Measurements from ENCODE around the gene ASIC4. TPM values are rescaled to one million over a fixed set of nuclear protein-coding genes. Genes with fewer than 3 reads are reported as not detected.
A peak's percentile ranks its signal among the peaks of the same experiment; 100 is the strongest.

Gene ASIC4
- total and polyA plus RNA-seq, 9 of the 15 experiments (the other 6 are each of a cell fraction or from before 2014, with no cell fraction given) = 0.07 to 19.2 (median 4.8) TPM

- Histone ChIP-seq H3K9me1 (ENCODE audit: control insufficient read depth, insufficient read depth, low read length) (no peaks in the 10 kb centered on the region), H3K4me1 (replicated peaks in 1 of 2; ENCODE audit: control insufficient read depth in 2 of 2, insufficient read depth in 2 of 2, low read length in 2 of 2) (peaks cover 5 to 52% of the 10 kb centered on the region in 2 experiments; a peak in 4 of 5 replicates), H3K36me3 (ENCODE audit: control insufficient read depth, insufficient read depth, low read length) (no peaks in the 10 kb centered on the region), H3K9ac (ENCODE audit: insufficient read depth in 1 of 2, low read depth in 2 of 2, low read length in 2 of 2) (no peak overlapping the region; a peak in 1 of 4 replicates), H3K4me2 (ENCODE audit: insufficient read depth, low read length) (no peak overlapping the region), H3K79me2 (ENCODE audit: control insufficient read depth, insufficient read depth, low read length) (no peaks in the 10 kb centered on the region), H3K27ac (ENCODE audit: extremely low read depth, low read depth, low read length) (no peak overlapping the region), H3K9me3 (replicated peaks; ENCODE audit: control insufficient read depth, insufficient read depth, low read depth, low read length) (no peaks in the 10 kb centered on the region), H3K4me3 (no peak overlapping the region), H4K20me1 (replicated peaks; ENCODE audit: control insufficient read depth, insufficient read depth, low read length) (no peaks in the 10 kb centered on the region; the same call in 1 of the 2 replicates), H2AFZ (ENCODE audit: low read depth, low read length) (no peak overlapping the region), H3K27me3 (ENCODE audit: control insufficient read depth in 2 of 2, insufficient read depth in 2 of 2, low read length in 2 of 2) (no peaks in the 10 kb centered on the region)
- no peak for FAIRE-seq
- no TSS peak for BruUV-seq (replicated peaks)
- no peak for DNase-seq (ENCODE audit: extremely low read depth in 1 of 4, low spot score in 3 of 4)
- WGBS (ENCODE audit: insufficient coverage, low coverage, missing lambda C conversion rate) = 67% methylated on average over 6 of the region's 8 CpGs
- POLR2A ChIA-PET = no interaction called here
- TF ChIP-seq CGGBP1 (CRISPR knock-in tag; IDR thresholded peaks at IDR 0.05) (no peak), NR2C2 (CRISPR knock-in tag; IDR thresholded peaks at IDR 0.05) (no peak), NR2C2 (tag; IDR thresholded peaks at IDR 0.05) (no peak), MTF1 (CRISPR knock-in tag; IDR thresholded peaks at IDR 0.05; ENCODE audit: borderline replicate concordance) (no peak)
- intact Hi-C loops (cut with micrococcal nuclease) (no loop called here), in situ Hi-C loops (cut with MboI) (no loop called here)
- no peak for ATAC-seq
- CTCF ChIA-PET (ENCODE audit: low intra/inter-chr PET ratio) = no interaction called here
These were observed 34.3 kb upstream of the ASIC4 start for GRCh38 chr2:219480004-219480403.

- WGBS (ENCODE audit: insufficient coverage, low coverage, missing lambda C conversion rate) = 33% methylated on average over 10 of the region's 17 CpGs
- Histone ChIP-seq H3K4me1 (replicated peaks in 1 of 2; ENCODE audit: control insufficient read depth in 2 of 2, insufficient read depth in 2 of 2, low read length in 2 of 2) (peaks cover 3 to 26% of the 10 kb centered on the region in 2 experiments; a peak in 3 of 5 replicates), H4K20me1 (replicated peaks; ENCODE audit: control insufficient read depth, insufficient read depth, low read length) (no peaks in the 10 kb centered on the region; the same call in 1 of the 2 replicates), H3K9me1 (ENCODE audit: control insufficient read depth, insufficient read depth, low read length) (no peaks in the 10 kb centered on the region), H3K4me3 (no peak overlapping the region), H2AFZ (ENCODE audit: low read depth, low read length) (no peak overlapping the region), H3K4me2 (ENCODE audit: insufficient read depth, low read length) (no peak overlapping the region), H3K27ac (ENCODE audit: extremely low read depth, low read depth, low read length) (no peak overlapping the region), H3K36me3 (ENCODE audit: control insufficient read depth, insufficient read depth, low read length) (no peaks in the 10 kb centered on the region), H3K79me2 (ENCODE audit: control insufficient read depth, insufficient read depth, low read length) (no peaks in the 10 kb centered on the region), H3K27me3 (ENCODE audit: control insufficient read depth in 2 of 2, insufficient read depth in 2 of 2, low read length in 2 of 2) (no peaks in the 10 kb centered on the region), H3K9ac (ENCODE audit: insufficient read depth in 1 of 2, low read depth in 2 of 2, low read length in 2 of 2) (peak overlapping the region in 1 of 2 experiments; percentile 58; a peak in 1 of 4 replicates), H3K9me3 (replicated peaks; ENCODE audit: control insufficient read depth, insufficient read depth, low read depth, low read length) (no peaks in the 10 kb centered on the region)
- CTCF ChIA-PET (ENCODE audit: low intra/inter-chr PET ratio) = no interaction called here
- POLR2A ChIA-PET = interaction anchor here (0.7 kb wide), 1 partner anchor 14 kb away, joined by 3 read pairs; no protein-coding TSS in a partner anchor
- FAIRE-seq (no peak), DNase-seq (ENCODE audit: extremely low read depth in 1 of 4, low spot score in 3 of 4) (no peak), ATAC-seq (no peak)
- in situ Hi-C loops (cut with MboI) = no loop called here
- no TSS peak for BruUV-seq (replicated peaks)
- intact Hi-C loops (cut with micrococcal nuclease) = no loop called here
- TF ChIP-seq ZFP36 (IDR thresholded peaks at IDR 0.05; ENCODE audit: low read depth, low read length, partially characterized antibody) (no peak), CREB5 (CRISPR knock-in tag; IDR thresholded peaks at IDR 0.05) (no peak), RUNX1 (IDR thresholded peaks at IDR 0.05; ENCODE audit: low read depth) (no peak)
These were observed 31.4 kb upstream of the ASIC4 start for GRCh38 chr2:219482674-219483405.

Measured in K562 (cell line).